Body of pancreas (tissue), 4 donors: ENCODE data around the gene TMEM145.

ENCODE experiments used
- POLR2A ChIP-seq, 3 donors: fragments of 450-650 bp; IDR thresholded peaks; one replicate each; pipeline ENCODE4 v1.6.1; 2016; ENCODE audit warnings: antibody characterized with exemption in 3 of 3, mild to moderate bottlenecking in 2 of 3
- TF ChIP-seq, protein P1 (sequence below), 7 experiments: fragments of 450-650 bp in 4 of 7; fragments of 200-600 bp in 3 of 7; sonication (generic) in 3 of 7; IDR thresholded peaks; one replicate each; pipeline ENCODE4 v1.5.1; 2016 to 2019; ENCODE audit warnings: antibody characterized with exemption in 7 of 7

GRCh38 chr19:42306646-42307045 lies 6.5 kb upstream of the TMEM145 start:
- TF ChIP-seq, protein P1, sequence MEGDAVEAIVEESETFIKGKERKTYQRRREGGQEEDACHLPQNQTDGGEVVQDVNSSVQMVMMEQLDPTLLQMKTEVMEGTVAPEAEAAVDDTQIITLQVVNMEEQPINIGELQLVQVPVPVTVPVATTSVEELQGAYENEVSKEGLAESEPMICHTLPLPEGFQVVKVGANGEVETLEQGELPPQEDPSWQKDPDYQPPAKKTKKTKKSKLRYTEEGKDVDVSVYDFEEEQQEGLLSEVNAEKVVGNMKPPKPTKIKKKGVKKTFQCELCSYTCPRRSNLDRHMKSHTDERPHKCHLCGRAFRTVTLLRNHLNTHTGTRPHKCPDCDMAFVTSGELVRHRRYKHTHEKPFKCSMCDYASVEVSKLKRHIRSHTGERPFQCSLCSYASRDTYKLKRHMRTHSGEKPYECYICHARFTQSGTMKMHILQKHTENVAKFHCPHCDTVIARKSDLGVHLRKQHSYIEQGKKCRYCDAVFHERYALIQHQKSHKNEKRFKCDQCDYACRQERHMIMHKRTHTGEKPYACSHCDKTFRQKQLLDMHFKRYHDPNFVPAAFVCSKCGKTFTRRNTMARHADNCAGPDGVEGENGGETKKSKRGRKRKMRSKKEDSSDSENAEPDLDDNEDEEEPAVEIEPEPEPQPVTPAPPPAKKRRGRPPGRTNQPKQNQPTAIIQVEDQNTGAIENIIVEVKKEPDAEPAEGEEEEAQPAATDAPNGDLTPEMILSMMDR (IDR thresholded peaks at IDR 0.05), result no peak
- no peak for TF ChIP-seq POLR2A (IDR thresholded peaks at IDR 0.05)
